Naive B cell (primary cell): Measurements from ENCODE around the gene IVNS1ABP. TPM values are rescaled to one million over a fixed set of nuclear protein-coding genes. Genes with fewer than 3 reads are reported as not detected.

Experiments used
- ATAC-seq, 2 donors: fragments of 150-1000 bp; cut with Tn5 transposase; 2 replicates each; pipeline ENCODE4 v1.10.0; 2021; ENCODE audit warnings: low read depth in 2 of 2, mild to moderate bottlenecking in 2 of 2, moderate library complexity in 2 of 2
- DNase-seq: peaks from one replicate; pipeline ENCODE4 v3.0.0; 2022
- H3K27ac Mint-ChIP-seq, 6 donors: one replicate each; pipeline ENCODE4 v1.8.0; 2020 to 2022; ENCODE audit warnings: mild to moderate bottlenecking in 6 of 6, mixed read lengths in 6 of 6, moderate library complexity in 5 of 6, inconsistent platforms in 2 of 6
- H3K27me3 Mint-ChIP-seq, 3 donors: one replicate each; pipeline ENCODE4 v1.8.0; 2021 to 2022; ENCODE audit warnings: mixed read lengths in 3 of 3, mild to moderate bottlenecking in 1 of 3
- H3K36me3 Mint-ChIP-seq, 2 donors: one replicate each; pipeline ENCODE4 v1.8.0; 2020 to 2022; ENCODE audit warnings: mixed read lengths in 2 of 2, inconsistent platforms in 1 of 2, mild to moderate bottlenecking in 1 of 2
- H3K4me1 Mint-ChIP-seq, 3 donors: one replicate each; pipeline ENCODE4 v1.8.0; 2020 to 2022; ENCODE audit warnings: mixed read lengths in 3 of 3, inconsistent platforms in 1 of 3, mild to moderate bottlenecking in 1 of 3, moderate library complexity in 1 of 3
- H3K4me3 Mint-ChIP-seq, 8 donors: one replicate each; pipeline ENCODE4 v1.8.0; 2020 to 2022; ENCODE audit warnings: mild to moderate bottlenecking in 8 of 8, mixed read lengths in 8 of 8, moderate library complexity in 8 of 8, inconsistent platforms in 2 of 8
- H3K9me3 Mint-ChIP-seq, 7 donors: one replicate each; pipeline ENCODE4 v1.8.0; 2020 to 2022; ENCODE audit warnings: mixed read lengths in 7 of 7, mild to moderate bottlenecking in 5 of 7, inconsistent platforms in 2 of 7, moderate library complexity in 1 of 7
- polyA plus RNA-seq, 6 donors: library from polyadenylated mRNA; unstranded; fragments of 300-500 nt; fragmentation: Illumina TruSeq; gene quantifications; one replicate each; pipeline ENCODE4 v1.2.3, GENCODE V29; 2021; ENCODE audit warnings: low read depth in 6 of 6

The IVNS1ABP gene
- polyA plus RNA-seq, 6 donors from 2014 or later, result 20.3 to 40.9 (median 31.0) TPM

- ATAC-seq, result peak; percentile 77 to 86
- peak; percentile 29 for DNase-seq
- Mint-ChIP-seq H3K36me3 (no peaks in the 10 kb centered on the region), H3K4me1 (peaks cover 23 to 35% (median 27%) of the 10 kb centered on the region in 3 donors), H3K4me3 (peak overlapping the region in 7 of 8 donors; percentile 34 to 76 (median 66)), H3K9me3 (no peaks in the 10 kb centered on the region), H3K27ac (peak overlapping the region in 3 of 6 donors; percentile 39 to 75 (median 57)), H3K27me3 (no peaks in the 10 kb centered on the region)
These were observed 29.1 kb upstream of the IVNS1ABP start for GRCh38 chr1:185345913-185346720.

DNA sequence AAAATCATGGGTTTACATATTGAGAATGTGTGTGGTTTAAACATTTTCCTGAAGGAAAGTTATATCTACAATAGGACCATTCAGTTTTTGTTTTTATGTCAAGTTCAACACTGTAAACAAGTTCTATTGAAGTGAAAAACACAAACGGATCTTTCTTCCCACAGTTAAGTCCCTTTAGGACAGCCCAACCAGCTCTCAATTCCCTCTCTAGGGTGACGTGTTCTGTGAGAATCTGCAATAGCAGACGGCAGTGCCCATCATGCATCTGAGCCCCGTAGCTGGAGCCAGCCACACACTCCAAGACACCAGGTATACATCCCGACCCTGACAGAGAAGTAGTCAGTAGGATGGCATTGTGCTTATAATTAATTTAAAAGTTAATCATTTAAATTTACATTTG, 26.3 kb upstream of the IVNS1ABP start:
- Mint-ChIP-seq H3K36me3 (no peaks in the 10 kb centered on the region), H3K9me3 (no peaks in the 10 kb centered on the region), H3K27me3 (no peaks in the 10 kb centered on the region), H3K4me1 (peaks cover 44 to 52% (median 48%) of the 10 kb centered on the region in 3 donors), H3K4me3 (no peak overlapping the region), H3K27ac (no peak overlapping the region)
- ATAC-seq, result no peak
- no peak for DNase-seq

GRCh38 chr1:185342672-185343259, 25.7 kb upstream of the IVNS1ABP start:
- DNase-seq (no peak), ATAC-seq (no peak)
- Mint-ChIP-seq H3K4me3 (peak overlapping the region in 1 of 8 donors; percentile 25), H3K27me3 (no peaks in the 10 kb centered on the region), H3K27ac (no peak overlapping the region), H3K9me3 (no peaks in the 10 kb centered on the region), H3K36me3 (no peaks in the 10 kb centered on the region), H3K4me1 (peaks cover 44 to 52% (median 50%) of the 10 kb centered on the region in 3 donors)

GRCh38 chr1:185342017-185342416, 25.0 kb upstream of the IVNS1ABP start:
- Mint-ChIP-seq H3K4me3 (peak overlapping the region in 1 of 8 donors; percentile 0), H3K27me3 (no peaks in the 10 kb centered on the region), H3K4me1 (peaks cover 44 to 52% (median 50%) of the 10 kb centered on the region in 3 donors), H3K36me3 (no peaks in the 10 kb centered on the region), H3K27ac (no peak overlapping the region), H3K9me3 (no peaks in the 10 kb centered on the region)
- DNase-seq (no peak), ATAC-seq (no peak)

DNA sequence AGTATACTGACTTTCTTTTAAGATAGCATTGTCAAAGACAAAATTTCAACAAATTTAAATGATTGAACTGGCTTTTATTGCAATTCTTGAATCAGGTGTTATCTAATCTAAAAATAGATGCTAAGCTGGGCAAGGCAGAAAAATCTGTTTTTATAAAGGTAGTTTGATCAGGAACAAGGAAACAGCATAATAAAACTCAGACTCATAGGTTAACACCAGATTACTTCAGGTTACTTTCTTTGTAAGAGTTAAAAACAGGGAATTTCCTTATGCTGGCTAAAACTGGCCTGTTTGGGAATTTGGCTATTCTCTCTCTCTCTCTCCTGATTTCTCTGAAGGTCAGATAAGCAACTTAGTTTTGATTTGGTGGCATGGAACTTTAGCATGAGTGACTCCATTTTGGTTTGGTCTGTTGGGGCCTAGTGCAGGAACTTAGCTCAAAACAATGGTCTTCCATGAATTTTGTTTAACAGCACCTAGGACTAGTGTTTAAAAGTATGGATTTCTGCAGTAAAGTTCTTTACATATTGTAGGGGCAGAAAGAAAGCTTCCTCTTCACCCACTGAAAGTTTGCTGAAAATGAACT, 24.2 kb upstream of the IVNS1ABP start:
- H3K27ac Mint-ChIP-seq, result peak overlapping the region in 2 of 6 donors; percentile 4 to 12
- ATAC-seq (no peak), DNase-seq (no peak)
- no peaks in the 10 kb centered on the region for H3K27me3 Mint-ChIP-seq
- peaks cover 41 to 52% (median 42%) of the 10 kb centered on the region in 3 donors for H3K4me1 Mint-ChIP-seq
- no peak overlapping the region for H3K4me3 Mint-ChIP-seq
- H3K36me3 Mint-ChIP-seq, result no peaks in the 10 kb centered on the region
- H3K9me3 Mint-ChIP-seq, result no peaks in the 10 kb centered on the region

GRCh38 chr1:185338719-185339622, 21.9 kb upstream of the IVNS1ABP start:
- peak overlapping the region; percentile 48 to 86 (median 66) for H3K27ac Mint-ChIP-seq
- ATAC-seq, result peak; percentile 92 to 94
- no peaks in the 10 kb centered on the region for H3K9me3 Mint-ChIP-seq
- H3K27me3 Mint-ChIP-seq, result no peaks in the 10 kb centered on the region
- H3K4me3 Mint-ChIP-seq, result peak overlapping the region; percentile 6 to 86 (median 59)
- no peaks in the 10 kb centered on the region for H3K36me3 Mint-ChIP-seq
- peaks cover 23 to 31% (median 28%) of the 10 kb centered on the region in 3 donors for H3K4me1 Mint-ChIP-seq
- peak; percentile 57 for DNase-seq

- DNase-seq (no peak), ATAC-seq (no peak)
- Mint-ChIP-seq H3K27ac (peak overlapping the region in 1 of 6 donors; percentile 6), H3K27me3 (no peaks in the 10 kb centered on the region), H3K9me3 (no peaks in the 10 kb centered on the region), H3K4me1 (peaks cover 23 to 31% (median 28%) of the 10 kb centered on the region in 3 donors), H3K4me3 (no peak overlapping the region), H3K36me3 (no peaks in the 10 kb centered on the region)
These were observed 20.2 kb upstream of the IVNS1ABP start for GRCh38 chr1:185337246-185337645.

DNA sequence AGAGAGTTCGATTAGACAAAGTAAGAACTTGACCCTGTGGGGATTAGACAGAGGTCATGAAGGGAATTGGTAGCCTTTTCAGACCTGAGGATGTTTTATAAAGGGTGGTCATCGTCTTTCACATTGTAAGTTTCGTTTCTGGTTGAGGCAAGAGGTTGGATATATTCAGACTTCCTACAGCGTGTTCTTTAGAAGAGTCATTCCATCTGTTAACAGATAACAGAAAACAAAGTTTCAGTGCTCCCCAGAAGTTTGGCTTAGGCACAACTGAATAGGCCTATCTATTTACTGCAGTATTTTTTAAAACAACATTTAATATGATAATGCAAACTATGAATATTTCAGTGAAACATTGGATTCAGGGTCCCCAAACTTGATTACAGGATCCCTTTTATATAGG, 17.1 kb upstream of the IVNS1ABP start:
- no peaks in the 10 kb centered on the region for H3K27me3 Mint-ChIP-seq
- no peaks in the 10 kb centered on the region for H3K9me3 Mint-ChIP-seq
- H3K4me3 Mint-ChIP-seq, result no peak overlapping the region
- ATAC-seq, result no peak
- H3K27ac Mint-ChIP-seq, result peak overlapping the region in 1 of 6 donors; percentile 12
- peaks cover 7 to 11% (median 8%) of the 10 kb centered on the region in 3 donors for H3K4me1 Mint-ChIP-seq
- DNase-seq, result no peak
- no peaks in the 10 kb centered on the region for H3K36me3 Mint-ChIP-seq

DNA sequence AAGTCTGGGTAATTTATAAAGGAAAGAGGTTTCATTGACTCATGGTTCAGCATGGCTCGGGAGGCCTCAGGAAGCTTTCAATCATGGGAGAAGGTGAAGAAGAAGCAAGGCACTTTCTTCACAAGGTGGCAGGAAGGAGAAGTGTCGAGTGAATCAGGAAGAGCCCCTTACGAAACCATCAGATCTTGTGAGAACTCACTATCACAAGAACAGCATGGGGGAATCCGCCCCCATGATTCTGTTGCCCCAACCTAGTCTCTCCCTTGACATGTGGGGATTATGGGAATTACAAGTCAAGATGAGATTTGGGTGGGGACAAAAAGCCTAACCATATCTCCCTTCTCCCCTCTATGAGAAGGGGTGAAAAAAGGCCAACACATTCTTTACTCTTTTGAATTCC, 11.2 kb upstream of the IVNS1ABP start:
- no peaks in the 10 kb centered on the region for H3K27me3 Mint-ChIP-seq
- H3K4me3 Mint-ChIP-seq, result no peak overlapping the region
- ATAC-seq, result no peak
- no peaks in the 10 kb centered on the region for H3K4me1 Mint-ChIP-seq
- no peaks in the 10 kb centered on the region for H3K36me3 Mint-ChIP-seq
- no peak for DNase-seq
- peak overlapping the region in 2 of 6 donors; percentile 24 to 41 for H3K27ac Mint-ChIP-seq
- no peaks in the 10 kb centered on the region for H3K9me3 Mint-ChIP-seq

- H3K36me3 Mint-ChIP-seq, result no peaks in the 10 kb centered on the region
- H3K9me3 Mint-ChIP-seq, result peaks cover 0 to 2% (median 0%) of the 10 kb centered on the region in 7 donors
- H3K4me1 Mint-ChIP-seq, result no peaks in the 10 kb centered on the region
- ATAC-seq (no peak), DNase-seq (no peak)
- no peaks in the 10 kb centered on the region for H3K27me3 Mint-ChIP-seq
- H3K27ac Mint-ChIP-seq, result no peak overlapping the region
- no peak overlapping the region for H3K4me3 Mint-ChIP-seq
These were observed 8.4 kb upstream of the IVNS1ABP start for GRCh38 chr1:185325413-185325812.

GRCh38 chr1:185324118-185324517, 7.1 kb upstream of the IVNS1ABP start:
- Mint-ChIP-seq H3K27me3 (no peaks in the 10 kb centered on the region), H3K36me3 (no peaks in the 10 kb centered on the region), H3K9me3 (peaks cover 0 to 2% (median 0%) of the 10 kb centered on the region in 7 donors), H3K27ac (no peak overlapping the region), H3K4me1 (no peaks in the 10 kb centered on the region), H3K4me3 (no peak overlapping the region)
- DNase-seq (no peak), ATAC-seq (no peak)

DNA sequence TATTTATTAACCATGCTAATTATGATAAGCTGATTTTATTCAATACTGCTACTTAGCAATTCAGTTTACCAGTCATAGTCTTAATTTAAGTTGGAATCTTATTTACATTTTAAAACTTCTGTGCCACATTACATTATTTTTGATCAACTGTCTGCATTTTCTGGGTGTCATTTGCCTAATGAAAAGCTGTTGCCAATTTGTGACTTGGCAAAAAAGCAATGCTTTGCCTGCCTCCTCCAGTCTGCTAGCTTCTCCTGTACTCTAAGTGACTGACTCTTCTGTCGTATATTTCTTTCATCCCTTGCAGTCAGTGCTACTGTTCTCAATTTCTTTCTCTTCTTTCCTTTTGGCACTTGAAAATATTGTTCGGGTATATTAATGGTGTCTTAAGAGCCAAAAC, 5.6 kb upstream of the IVNS1ABP start:
- H3K36me3 Mint-ChIP-seq, result no peaks in the 10 kb centered on the region
- peaks cover 6 to 8% (median 8%) of the 10 kb centered on the region in 3 donors for H3K4me1 Mint-ChIP-seq
- H3K27ac Mint-ChIP-seq, result peak overlapping the region in 1 of 6 donors; percentile 16
- H3K9me3 Mint-ChIP-seq, result peaks cover 0 to 3% (median 0%) of the 10 kb centered on the region in 7 donors
- ATAC-seq, result no peak
- no peaks in the 10 kb centered on the region for H3K27me3 Mint-ChIP-seq
- peak overlapping the region in 1 of 8 donors; percentile 14 for H3K4me3 Mint-ChIP-seq
- DNase-seq, result no peak
